Small intestine (tissue), 16 donors: ENCODE measurements around the gene RYR3. TPM values are rescaled to one million over a fixed set of nuclear protein-coding genes. Genes with fewer than 3 reads are reported as not detected.
A peak's percentile ranks its signal among the peaks of the same experiment; 100 is the strongest.

Experiments
- DNase-seq, 2 donors: peaks; one replicate each; pipeline versions ENCODE4 v3.0.0 to v3.0.0-alpha.2; 2013
- FAIRE-seq: peaks from 2 replicates; lab custom pipeline; 2012; peaks lifted over from hg19 to GRCh38; lab: Jason Lieb, UNC
- H3K27ac ChIP-seq, 3 donors: one replicate each; pipeline ENCODE4 v1.5.1; 2013; ENCODE audit warnings: low read length in 2 of 3, mild to moderate bottlenecking in 2 of 3, control low read depth in 1 of 3, inconsistent platforms in 1 of 3, low read depth in 1 of 3, moderate library complexity in 1 of 3
- H3K27me3 ChIP-seq, 3 donors: one replicate each; pipeline ENCODE4 v1.6.1; 2013; ENCODE audit warnings: low read length in 3 of 3, inconsistent platforms in 1 of 3; ENCODE audit not compliant: control insufficient read depth in 3 of 3, insufficient read depth in 3 of 3
- H3K36me3 ChIP-seq, 3 donors: one replicate each; pipeline ENCODE4 v1.6.1; 2013; ENCODE audit warnings: low read length in 3 of 3, inconsistent platforms in 1 of 3, low read depth in 1 of 3, mild to moderate bottlenecking in 1 of 3, moderate library complexity in 1 of 3; ENCODE audit not compliant: control insufficient read depth in 3 of 3, insufficient read depth in 2 of 3
- H3K4me1 ChIP-seq, 3 donors: one replicate each; pipeline ENCODE4 v1.6.1; 2013; ENCODE audit warnings: low read length in 2 of 3, inconsistent platforms in 1 of 3, low read depth in 1 of 3, mild to moderate bottlenecking in 1 of 3, moderate library complexity in 1 of 3; ENCODE audit not compliant: control insufficient read depth in 3 of 3, insufficient read depth in 2 of 3
- H3K4me3 ChIP-seq, 3 donors: one replicate each; pipeline ENCODE4 v1.5.1; 2013; ENCODE audit warnings: low read length in 3 of 3, control low read depth in 1 of 3, inconsistent platforms in 1 of 3, low read depth in 1 of 3, mild to moderate bottlenecking in 1 of 3, moderate library complexity in 1 of 3
- H3K9me3 ChIP-seq, 2 donors: one replicate each; pipeline ENCODE4 v1.6.1; 2013; ENCODE audit warnings: low read depth in 1 of 2, low read length in 1 of 2; ENCODE audit not compliant: control insufficient read depth in 2 of 2, insufficient read depth in 1 of 2
- WGBS, 3 donors: extraction: QIAGEN DNeasy Blood & Tissue Kit; methylation state at CpG; one replicate each; pipeline ENCODE4 v1.1.7; 2013; 5-methylcytosine and 5-hydroxymethylcytosine counted together
- long read RNA-seq, 10 donors: transcript quantifications; one replicate each; lab custom pipeline, GENCODE V29; 2026
- polyA plus RNA-seq, 4 donors: library from polyadenylated mRNA; stranded (reverse) in 3 of 4; unstranded in 1 of 4; fragments of 200-250 nt in 3 of 4; fragments of 120-200 nt in 1 of 4; gene quantifications; one replicate each; pipeline versions ENCODE4 v1.2.1 to v1.2.3, GENCODE V29; 2013
- donor health status: healthy with polysubstance abuse.
- donor health status: control.
- donor health status: control.
- donor health status: Bipolar disorder and iron deficiency.
- donor health status: healthy.

Gene RYR3
- 1 to 10 TPM in 1 of 4 donors, under 1 TPM in 1, not detected in 2; 0.36 to 1.6 TPM for polyA plus RNA-seq
- long read RNA-seq, donor 1 = 0 reads
- long read RNA-seq, donor 2 = 0 reads
- long read RNA-seq, donor 3, partial matches to known transcripts = 20 of 72 reads
- long read RNA-seq, donor 3, other reads (novel, unspliced or antisense) = 52 of 72 reads
- long read RNA-seq, donor 4 = 0 reads
- long read RNA-seq, donor 5 = 0 reads
- long read RNA-seq, donor 6, partial matches to known transcripts = 5 of 13 reads
- long read RNA-seq, donor 6, other reads (novel, unspliced or antisense) = 8 of 13 reads
- long read RNA-seq, donor 7 = 0 reads
- long read RNA-seq, donor 8 = 0 reads
- long read RNA-seq, donor 9 = 0 reads
- long read RNA-seq, donor 10 = 0 reads

- Histone ChIP-seq H3K4me1 (no peaks in the 10 kb centered on the region), H3K4me3 (peak within 1 kb of the TSS in 1 of 3 donors; percentile 13), H3K9me3 (no peaks in the 10 kb centered on the region), H3K27me3 (peaks cover 0 to 24% (median 16%) of the 10 kb centered on the region in 3 donors), H3K36me3 (no peaks in the 10 kb centered on the region), H3K27ac (no peak within 1 kb of the TSS)
- FAIRE-seq (no peak), DNase-seq (peak in 1 of 2 donors; percentile 28)
- 3 to 9% (median 9%) methylated on average over 63 to 84 of the region's 84 CpGs for WGBS, 3 donors
These were observed at the start of gene RYR3 for GRCh38 chr15:33310481-33311311. TSS of gene RYR3 (plus strand) at chr15:33310967. CDS start at chr15:33311046, 79 bp downstream.

GRCh38 chr15:33262306-33262705 lies 48.5 kb upstream of the RYR3 start:
- Histone ChIP-seq H3K27ac (no peak overlapping the region), H3K4me1 (no peaks in the 10 kb centered on the region), H3K36me3 (no peaks in the 10 kb centered on the region), H3K4me3 (no peak overlapping the region), H3K27me3 (no peaks in the 10 kb centered on the region), H3K9me3 (no peaks in the 10 kb centered on the region)
- WGBS, 3 donors = 37 to 54% (median 42%) methylated on average over 2 of the region's 2 CpGs
- DNase-seq (no peak), FAIRE-seq (no peak)

- no peak overlapping the region for H3K4me3 ChIP-seq
- H3K27ac ChIP-seq = no peak overlapping the region
- no peaks in the 10 kb centered on the region for H3K27me3 ChIP-seq
- no peaks in the 10 kb centered on the region for H3K4me1 ChIP-seq
- WGBS, 3 donors = 17 to 39% (median 27%) methylated on average over 1 of the region's 1 CpG
- H3K36me3 ChIP-seq = no peaks in the 10 kb centered on the region
- DNase-seq = no peak
- FAIRE-seq = no peak
- peaks cover 0 to 9% of the 10 kb centered on the region in 2 donors for H3K9me3 ChIP-seq
These were observed 33.1 kb upstream of the RYR3 start for GRCh38 chr15:33277689-33278088.

GRCh38 chr15:33278816-33279612 lies 31.8 kb upstream of the RYR3 start:
- Histone ChIP-seq H3K4me3 (no peak overlapping the region), H3K27me3 (no peaks in the 10 kb centered on the region), H3K27ac (no peak overlapping the region), H3K4me1 (no peaks in the 10 kb centered on the region), H3K36me3 (no peaks in the 10 kb centered on the region), H3K9me3 (peaks cover 0 to 9% of the 10 kb centered on the region in 2 donors)
- no peak for FAIRE-seq
- no peak for DNase-seq
- WGBS, 3 donors = 37 to 60% (median 54%) methylated on average over 4 of the region's 4 CpGs

GRCh38 chr15:33279613-33280205 lies 31.1 kb upstream of the RYR3 start:
- no peak overlapping the region for H3K27ac ChIP-seq
- no peaks in the 10 kb centered on the region for H3K36me3 ChIP-seq
- peaks cover 0 to 6% of the 10 kb centered on the region in 2 donors for H3K9me3 ChIP-seq
- WGBS, 3 donors = 83 to 87% (median 85%) methylated on average over 6 of the region's 6 CpGs
- H3K4me3 ChIP-seq = no peak overlapping the region
- H3K27me3 ChIP-seq = no peaks in the 10 kb centered on the region
- no peaks in the 10 kb centered on the region for H3K4me1 ChIP-seq
- DNase-seq (no peak), FAIRE-seq (no peak)

- no peak for FAIRE-seq
- Histone ChIP-seq H3K27ac (no peak overlapping the region), H3K36me3 (no peaks in the 10 kb centered on the region), H3K27me3 (no peaks in the 10 kb centered on the region), H3K4me1 (no peaks in the 10 kb centered on the region), H3K4me3 (no peak overlapping the region), H3K9me3 (no peaks in the 10 kb centered on the region)
- 61 to 70% (median 63%) methylated on average over 6 of the region's 6 CpGs for WGBS, 3 donors
- no peak for DNase-seq
These were observed 28.3 kb upstream of the RYR3 start for GRCh38 chr15:33282226-33283020.

GRCh38 chr15:33283576-33283975 lies 27.2 kb upstream of the RYR3 start:
- Histone ChIP-seq H3K4me3 (no peak overlapping the region), H3K36me3 (no peaks in the 10 kb centered on the region), H3K4me1 (no peaks in the 10 kb centered on the region), H3K27me3 (peaks cover 0 to 2% (median 0%) of the 10 kb centered on the region in 3 donors), H3K9me3 (no peaks in the 10 kb centered on the region), H3K27ac (no peak overlapping the region)
- FAIRE-seq (no peak), DNase-seq (no peak)
- WGBS, 3 donors = 77 to 88% (median 88%) methylated on average over 2 of the region's 2 CpGs
